Measurements from ENCODE around the gene SP100.

Gene SP100

GRCh38 chr2:230411570-230412370, 4.2 kb upstream of the SP100 start:
- H3K27ac Mint-ChIP-seq = peak overlapping the region; percentile 98
- no peaks in the 10 kb centered on the region for H3K27me3 Mint-ChIP-seq
- peak overlapping the region; percentile 93 for H3K4me3 Mint-ChIP-seq
- peaks cover 64% of the 10 kb centered on the region for H3K4me1 Mint-ChIP-seq
- no peaks in the 10 kb centered on the region for H3K9me3 Mint-ChIP-seq
- peaks cover 7% of the 10 kb centered on the region for H3K36me3 Mint-ChIP-seq
- peak; percentile 79 for ATAC-seq

- ATAC-seq = no peak
Measured at GRCh38 chr2:230412371-230412711, 3.7 kb upstream of the SP100 start.

GRCh38 chr2:230412846-230413245, 3.2 kb upstream of the SP100 start:
- Mint-ChIP-seq H3K9me3 (no peaks in the 10 kb centered on the region), H3K27me3 (no peaks in the 10 kb centered on the region), H3K4me1 (peaks cover 64% of the 10 kb centered on the region), H3K4me3 (peak overlapping the region; percentile 93), H3K36me3 (no peaks in the 10 kb centered on the region), H3K27ac (peak overlapping the region; percentile 98)
- no peak for ATAC-seq

More at GRCh38 chr2:230412371-230412711, 3.7 kb upstream of the SP100 start:
- Mint-ChIP-seq H3K9me3 (no peaks in the 10 kb centered on the region), H3K27me3 (no peaks in the 10 kb centered on the region), H3K4me1 (peaks cover 64% of the 10 kb centered on the region), H3K27ac (peak overlapping the region; percentile 98), H3K4me3 (peak overlapping the region; percentile 93), H3K36me3 (peaks cover 1% of the 10 kb centered on the region)

- Mint-ChIP-seq H3K27me3 (no peaks in the 10 kb centered on the region), H3K36me3 (peaks cover 5% of the 10 kb centered on the region), H3K4me1 (peaks cover 65% of the 10 kb centered on the region), H3K4me3 (no peak overlapping the region), H3K9me3 (no peaks in the 10 kb centered on the region), H3K27ac (peak overlapping the region; percentile 98)
- no peak for ATAC-seq
Measured at GRCh38 chr2:230413479-230413878, 2.5 kb upstream of the SP100 start.

GRCh38 chr2:230414302-230414701, 1.7 kb upstream of the SP100 start:
- Mint-ChIP-seq H3K27ac (peak overlapping the region; percentile 98), H3K27me3 (no peaks in the 10 kb centered on the region), H3K4me1 (peaks cover 67% of the 10 kb centered on the region), H3K4me3 (no peak overlapping the region), H3K9me3 (no peaks in the 10 kb centered on the region), H3K36me3 (peaks cover 13% of the 10 kb centered on the region)
- ATAC-seq = no peak

- Mint-ChIP-seq H3K4me1 (peaks cover 82% of the 10 kb centered on the region), H3K4me3 (peak overlapping the region; percentile 89), H3K36me3 (peaks cover 33% of the 10 kb centered on the region), H3K9me3 (no peaks in the 10 kb centered on the region), H3K27me3 (no peaks in the 10 kb centered on the region), H3K27ac (peak overlapping the region; percentile 83)
- no peak for ATAC-seq
Measured at GRCh38 chr2:230417436-230417835, 1.4 kb downstream of the SP100 start.

- Mint-ChIP-seq H3K27me3 (no peaks in the 10 kb centered on the region), H3K9me3 (no peaks in the 10 kb centered on the region), H3K27ac (peak overlapping the region; percentile 83), H3K36me3 (peaks cover 43% of the 10 kb centered on the region), H3K4me3 (peak overlapping the region; percentile 89), H3K4me1 (peaks cover 82% of the 10 kb centered on the region)
- ATAC-seq = no peak
Measured at GRCh38 chr2:230418341-230419016, 2.5 kb downstream of the SP100 start.

- H3K4me1 Mint-ChIP-seq = peaks cover 82% of the 10 kb centered on the region
- peak overlapping the region; percentile 83 for H3K27ac Mint-ChIP-seq
- H3K4me3 Mint-ChIP-seq = peak overlapping the region; percentile 89
- no peaks in the 10 kb centered on the region for H3K27me3 Mint-ChIP-seq
- H3K36me3 Mint-ChIP-seq = peaks cover 50% of the 10 kb centered on the region
- ATAC-seq = no peak
- H3K9me3 Mint-ChIP-seq = no peaks in the 10 kb centered on the region
Measured at GRCh38 chr2:230419181-230419580, 3.2 kb downstream of the SP100 start.

GRCh38 chr2:230422149-230422548, 6.1 kb downstream of the SP100 start:
- peak overlapping the region; percentile 22 for H3K4me3 Mint-ChIP-seq
- H3K4me1 Mint-ChIP-seq = peaks cover 92% of the 10 kb centered on the region
- H3K36me3 Mint-ChIP-seq = peaks cover 78% of the 10 kb centered on the region
- no peak for ATAC-seq
- H3K27me3 Mint-ChIP-seq = no peaks in the 10 kb centered on the region
- H3K27ac Mint-ChIP-seq = peak overlapping the region; percentile 83
- H3K9me3 Mint-ChIP-seq = no peaks in the 10 kb centered on the region

GRCh38 chr2:230423851-230424458, 8.0 kb downstream of the SP100 start:
- H3K4me1 Mint-ChIP-seq = peaks cover 93% of the 10 kb centered on the region
- H3K36me3 Mint-ChIP-seq = peaks cover 86% of the 10 kb centered on the region
- peak overlapping the region; percentile 65 for H3K27ac Mint-ChIP-seq
- ATAC-seq = no peak
- H3K9me3 Mint-ChIP-seq = peaks cover 3% of the 10 kb centered on the region
- peak overlapping the region; percentile 47 for H3K4me3 Mint-ChIP-seq
- no peaks in the 10 kb centered on the region for H3K27me3 Mint-ChIP-seq

- peak overlapping the region; percentile 76 for H3K27ac Mint-ChIP-seq
- H3K27me3 Mint-ChIP-seq = no peaks in the 10 kb centered on the region
- peaks cover 90% of the 10 kb centered on the region for H3K4me1 Mint-ChIP-seq
- H3K4me3 Mint-ChIP-seq = peak overlapping the region; percentile 8
- ATAC-seq = no peak
- H3K9me3 Mint-ChIP-seq = peaks cover 6% of the 10 kb centered on the region
- peaks cover 97% of the 10 kb centered on the region for H3K36me3 Mint-ChIP-seq
Measured at GRCh38 chr2:230425377-230425776, 9.4 kb downstream of the SP100 start.

- Mint-ChIP-seq H3K36me3 (peaks cover 89% of the 10 kb centered on the region), H3K27me3 (no peaks in the 10 kb centered on the region), H3K4me3 (no peak overlapping the region), H3K27ac (peak overlapping the region; percentile 74), H3K4me1 (peaks cover 74% of the 10 kb centered on the region), H3K9me3 (peaks cover 6% of the 10 kb centered on the region)
- no peak for ATAC-seq
Measured at GRCh38 chr2:230429513-230429912, 13.5 kb downstream of the SP100 start.

GRCh38 chr2:230430957-230431910, 15.2 kb downstream of the SP100 start:
- Mint-ChIP-seq H3K4me1 (peaks cover 64% of the 10 kb centered on the region), H3K9me3 (peaks cover 6% of the 10 kb centered on the region), H3K27ac (peak overlapping the region; percentile 74), H3K36me3 (peaks cover 88% of the 10 kb centered on the region), H3K27me3 (no peaks in the 10 kb centered on the region), H3K4me3 (no peak overlapping the region)
- ATAC-seq = peak; percentile 69

GRCh38 chr2:230434677-230435324, 18.8 kb downstream of the SP100 start:
- H3K27me3 Mint-ChIP-seq = no peaks in the 10 kb centered on the region
- no peak overlapping the region for H3K4me3 Mint-ChIP-seq
- peak overlapping the region; percentile 61 for H3K27ac Mint-ChIP-seq
- H3K9me3 Mint-ChIP-seq = peaks cover 3% of the 10 kb centered on the region
- H3K4me1 Mint-ChIP-seq = peaks cover 52% of the 10 kb centered on the region
- ATAC-seq = no peak
- H3K36me3 Mint-ChIP-seq = peaks cover 85% of the 10 kb centered on the region
